HepG2 (cell line): ENCODE data around the gene KRI1. TPM values are rescaled to one million over a fixed set of nuclear protein-coding genes. Genes with fewer than 3 reads are reported as not detected.

ENCODE experiments used
- AHR ChIP-seq: IDR thresholded peaks from 2 replicates; pipeline ENCODE4 v1.6.1; 2018; ENCODE audit warnings: missing genetic modification reagents, missing compliant biosample characterization
- BCLAF1 ChIP-seq: fragments of 450-650 bp; IDR thresholded peaks from 2 replicates; pipeline ENCODE4 v1.6.1; 2017; ENCODE audit warnings: mild to moderate bottlenecking
- BHLHE40 ChIP-seq: IDR thresholded peaks from 2 replicates; pipeline ENCODE4 v1.6.1; 2011; ENCODE audit warnings: low read length, improper control_type of control experiment
- CREBL2 ChIP-seq: sonication (generic); formaldehyde crosslinking; IDR thresholded peaks from 2 replicates; pipeline ENCODE4 v1.8.1; 2023; ENCODE audit warnings: missing genetic modification reagents, mild to moderate bottlenecking, borderline replicate concordance
- HNRNPUL1 ChIP-seq: fragments of 200-400 bp; formaldehyde crosslinking; IDR thresholded peaks from 2 replicates; pipeline ENCODE4 v1.6.1; 2017; ENCODE audit warnings: low read depth, mild to moderate bottlenecking, low read length, moderate library complexity
- KLF11 ChIP-seq: IDR thresholded peaks from 2 replicates; pipeline ENCODE4 v1.6.1; 2016; ENCODE audit warnings: missing compliant biosample characterization
- MYPOP ChIP-seq: sonication (generic); formaldehyde crosslinking; IDR thresholded peaks from 2 replicates; pipeline ENCODE4 v1.8.1; 2023; ENCODE audit warnings: mild to moderate bottlenecking, moderate library complexity, missing genetic modification reagents
- NONO ChIP-seq, 2 experiments: fragments of 450-650 bp in 1 of 2; sonication (generic) in 1 of 2; formaldehyde crosslinking in 1 of 2; IDR thresholded peaks in 1 of 2; conservative IDR thresholded peaks in 1 of 2; 2 replicates each; pipeline versions ENCODE4 v1.6.1 to v1.8.0; 2017 to 2022; ENCODE audit warnings: mild to moderate bottlenecking in 1 of 2, missing genetic modification reagents in 1 of 2, moderate library complexity in 1 of 2
- POGK ChIP-seq: sonication (generic); formaldehyde crosslinking; conservative IDR thresholded peaks from 2 replicates; pipeline ENCODE4 v1.8.0; 2022; ENCODE audit warnings: mild to moderate bottlenecking, moderate library complexity, missing genetic modification reagents
- TEAD2 ChIP-seq: sonication (generic); formaldehyde crosslinking; IDR thresholded peaks from 2 replicates; pipeline ENCODE4 v1.9.0; 2021; ENCODE audit warnings: missing genetic modification reagents
- TFDP1 ChIP-seq: IDR thresholded peaks from 2 replicates; pipeline ENCODE4 v1.6.1; 2016; ENCODE audit warnings: missing compliant biosample characterization, missing genetic modification reagents, borderline replicate concordance
- ZNF331 ChIP-seq: sonication (generic); formaldehyde crosslinking; IDR thresholded peaks from 2 replicates; pipeline ENCODE4 v1.4.0; 2020; ENCODE audit warnings: missing genetic modification reagents
- ZNF577 ChIP-seq: sonication (generic); formaldehyde crosslinking; IDR thresholded peaks from 2 replicates; pipeline ENCODE4 v1.4.0; 2020; ENCODE audit warnings: mild to moderate bottlenecking, low read depth, missing genetic modification reagents, borderline replicate concordance
- ZNF780A ChIP-seq: sonication (generic); formaldehyde crosslinking; IDR thresholded peaks from 2 replicates; pipeline ENCODE4 v1.8.0; 2022; ENCODE audit warnings: mild to moderate bottlenecking, missing genetic modification reagents, moderate library complexity
- ZSCAN30 ChIP-seq: sonication (generic); formaldehyde crosslinking; IDR thresholded peaks from 2 replicates; pipeline ENCODE4 v1.5.0; 2020; ENCODE audit warnings: mild to moderate bottlenecking, missing genetic modification reagents
- polyA plus RNA-seq, 8 experiments: library from polyadenylated mRNA; depleted of rRNA in 3 of 8; stranded (reverse) in 7 of 8; unstranded in 1 of 8; fragments of >200 nt; fragmentation: Illumina TruSeq in 4 of 8; extraction: Trizol in 4 of 8; gene quantifications; 2 replicates each; pipeline versions ENCODE4 v1.2.1 to v1.2.3, GENCODE V29; 2011 to 2016; ENCODE audit warnings: low read depth in 4 of 8, missing spikeins in 1 of 8, mixed read lengths in 1 of 8; ENCODE audit not compliant: insufficient read depth in 1 of 8
- total RNA-seq, 5 experiments: library from RNA; depleted of rRNA; stranded (reverse); fragments of >200 nt; fragmentation: Illumina TruSeq; extraction: Trizol; gene quantifications; 2 replicates each; pipeline ENCODE4 v1.2.3, GENCODE V29; 2016; ENCODE audit warnings: low read depth in 1 of 5

The KRI1 gene
- total and polyA plus RNA-seq, 2 of the 13 experiments (the other 11 are each of a cell fraction or from before 2014, with no cell fraction given) = 9.1 to 11.7 TPM

GRCh38 chr19:10565567-10566407 lies at the start of gene KRI1 (continued):
- TF ChIP-seq TFDP1 (CRISPR knock-in tag) (peak; percentile 99), BCLAF1 (no peak), ZNF331 (CRISPR knock-in tag) (peak; percentile 95), AHR (CRISPR knock-in tag) (peak; percentile 86; the same call in 1 of the 2 replicates), ZNF780A (CRISPR knock-in tag) (peak; percentile 80; the same call in 1 of the 2 replicates), HNRNPUL1 (0 out of 2 replicates have a peak, but pooled peaks have one; percentile 49), KLF11 (CRISPR knock-in tag) (peak; percentile 75; the same call in 1 of the 2 replicates), BHLHE40 (0 out of 2 replicates have a peak, but pooled peaks have one; percentile 6), ZSCAN30 (CRISPR knock-in tag) (no peak; the same call in 1 of the 2 replicates), TEAD2 (CRISPR knock-in tag) (no peak), POGK (CRISPR knock-in tag) (peak; percentile 97), ZNF577 (CRISPR knock-in tag) (no peak), CREBL2 (CRISPR knock-in tag) (no peak; the same call in 1 of the 2 replicates), MYPOP (CRISPR knock-in tag) (peak; percentile 85), NONO (IDR thresholded peaks at IDR 0.05) (no peak), NONO (CRISPR knock-in tag; conservative IDR thresholded peaks at IDR 0.05) (peak; percentile 95)
